GM23338 (cell line): ENCODE measurements around the gene SH3RF2. TPM values are rescaled to one million over a fixed set of nuclear protein-coding genes. Genes with fewer than 3 reads are reported as not detected.

Source experiments
- ATAC-seq: fragments of 200-7000 bp; cut with Tn5 transposase; 3 replicates; pipeline ENCODE4 v1.9.1; 2020
- DNase-seq: peaks from one replicate; pipeline ENCODE4 v3.0.0-alpha.2; 2015; ENCODE audit warnings: low spot score
- H2AFZ ChIP-seq: fragments of 200-600 bp; sonication (generic); 2 replicates; pipeline ENCODE4 v1.8.0; 2016; ENCODE audit warnings: antibody characterized with exemption, mild to moderate bottlenecking, moderate library complexity
- H3F3A ChIP-seq: fragments of 200-600 bp; sonication (generic); replicated peaks from 2 replicates; pipeline ENCODE4 v1.8.0; 2017; ENCODE audit warnings: antibody characterized with exemption, mixed run types, low read depth
- H3K27ac ChIP-seq: fragments of 200-600 bp; sonication (generic); 2 replicates; pipeline ENCODE4 v1.6.1; 2016; ENCODE audit warnings: low read depth
- H3K27me3 ChIP-seq: fragments of 200-600 bp; sonication (generic); 2 replicates; pipeline ENCODE4 v1.8.0; 2016; ENCODE audit warnings: mild to moderate bottlenecking, mixed run types, moderate library complexity; ENCODE audit not compliant: insufficient read depth
- H3K36me3 ChIP-seq: fragments of 200-600 bp; sonication (generic); 2 replicates; pipeline ENCODE4 v1.8.0; 2016; ENCODE audit warnings: mild to moderate bottlenecking; ENCODE audit not compliant: insufficient read depth
- H3K4me1 ChIP-seq: fragments of 200-600 bp; sonication (generic); 2 replicates; pipeline ENCODE4 v1.8.0; 2016; ENCODE audit warnings: mild to moderate bottlenecking, moderate library complexity; ENCODE audit not compliant: insufficient read depth
- H3K4me2 ChIP-seq: fragments of 200-600 bp; sonication (generic); 2 replicates; pipeline ENCODE4 v1.7.1; 2017; ENCODE audit warnings: mixed run types
- H3K4me3 ChIP-seq: fragments of 200-600 bp; sonication (generic); 2 replicates; pipeline ENCODE4 v1.6.1; 2016; ENCODE audit warnings: mixed run types
- H3K79me2 ChIP-seq: fragments of 200-600 bp; sonication (generic); replicated peaks from 2 replicates; pipeline ENCODE4 v1.8.0; 2017; ENCODE audit warnings: mild to moderate bottlenecking; ENCODE audit not compliant: insufficient read depth
- H3K9me2 ChIP-seq: fragments of 200-600 bp; sonication (generic); 2 replicates; pipeline ENCODE4 v1.8.0; 2017; ENCODE audit not compliant: insufficient read depth
- H4K20me1 ChIP-seq: fragments of 200-600 bp; sonication (generic); replicated peaks from 2 replicates; pipeline ENCODE4 v1.8.0; 2017; ENCODE audit warnings: mild to moderate bottlenecking; ENCODE audit not compliant: insufficient read depth
- H3K27ac Mint-ChIP-seq: 2 replicates; pipeline ENCODE4 v1.8.0; 2020; ENCODE audit warnings: inconsistent platforms, mild to moderate bottlenecking, moderate library complexity, mixed read lengths
- H3K27me3 Mint-ChIP-seq: 3 replicates; pipeline ENCODE4 v1.8.0; 2022; ENCODE audit warnings: low read depth, mild to moderate bottlenecking, moderate library complexity, mixed read lengths, inconsistent platforms; ENCODE audit not compliant: insufficient read depth, poor library complexity
- H3K36me3 Mint-ChIP-seq: 3 replicates; pipeline ENCODE4 v1.8.0; 2021; ENCODE audit warnings: low read depth, mild to moderate bottlenecking, inconsistent platforms, moderate library complexity, mixed read lengths
- H3K4me1 Mint-ChIP-seq: 3 replicates; pipeline ENCODE4 v1.8.0; 2020; ENCODE audit warnings: mild to moderate bottlenecking, inconsistent platforms, mixed read lengths
- H3K4me3 Mint-ChIP-seq: 3 replicates; pipeline ENCODE4 v1.8.0; 2021; ENCODE audit warnings: moderate library complexity, mild to moderate bottlenecking, inconsistent platforms, mixed read lengths
- H3K9me3 Mint-ChIP-seq: 3 replicates; pipeline ENCODE4 v1.8.0; 2020; ENCODE audit warnings: moderate library complexity, mild to moderate bottlenecking, inconsistent platforms, mixed read lengths
- CREB1 ChIP-seq: fragments of 250-450 bp; sonication (Bioruptor Pico); IDR thresholded peaks from 2 replicates; pipeline ENCODE4 v1.5.0; 2020; ENCODE audit warnings: low read depth, mild to moderate bottlenecking, moderate library complexity
- CTCF ChIP-seq, 2 experiments: fragments of 200-600 bp in 1 of 2; sonication (generic) in 1 of 2; conservative IDR thresholded peaks; 2 replicates each; pipeline versions ENCODE4 v1.5.1 to v1.6.1; 2016 to 2017; ENCODE audit warnings: antibody characterized with exemption in 2 of 2, low read depth in 2 of 2, mild to moderate bottlenecking in 2 of 2, moderate library complexity in 1 of 2
- EZH2 ChIP-seq: fragments of 200-600 bp; sonication (generic); IDR thresholded peaks from one replicate; pipeline ENCODE4 v1.8.0; 2017; ENCODE audit warnings: antibody characterized with exemption, mild to moderate bottlenecking, low read depth; ENCODE audit not compliant: unreplicated experiment
- JUNB ChIP-seq: IDR thresholded peaks from one replicate; pipeline ENCODE4 v1.6.1; 2016; ENCODE audit warnings: antibody characterized with exemption; ENCODE audit not compliant: unreplicated experiment
- REST ChIP-seq: IDR thresholded peaks from one replicate; pipeline ENCODE4 v1.6.1; 2018; ENCODE audit warnings: antibody characterized with exemption; ENCODE audit not compliant: unreplicated experiment
- STAT1 ChIP-seq: IDR thresholded peaks from one replicate; pipeline ENCODE4 v1.6.1; 2016; ENCODE audit warnings: antibody characterized with exemption; ENCODE audit not compliant: unreplicated experiment
- ZNF331 ChIP-seq: fragments of 250-450 bp; sonication (Bioruptor Pico); IDR thresholded peaks from 2 replicates; pipeline ENCODE4 v1.5.0; 2020; ENCODE audit warnings: low read depth, mild to moderate bottlenecking, moderate library complexity
- ZNF462 ChIP-seq: fragments of 250-450 bp; sonication (Bioruptor Pico); IDR thresholded peaks from 2 replicates; pipeline ENCODE4 v1.5.0; 2020; ENCODE audit warnings: mild to moderate bottlenecking, moderate library complexity
- polyA plus RNA-seq: library from polyadenylated mRNA; unstranded; fragments of >200 nt; fragmentation: Nextera tagmentation; extraction: Ambion mirVana; gene quantifications from 2 replicates; pipeline ENCODE4 v1.2.1, GENCODE V29; 2016
- total RNA-seq: library from RNA; depleted of rRNA; stranded (reverse); fragments of >200 nt; shearing (Covaris generic); gene quantifications from 2 replicates; pipeline ENCODE4 v1.2.3, GENCODE V29; 2014

Gene SH3RF2
- total and polyA plus RNA-seq, 2 experiments from 2014 or later: 1.7 to 2.4 TPM

- H3K4me2 ChIP-seq: no peak overlapping the region
- H3K27me3 ChIP-seq: no peaks in the 10 kb centered on the region
- H3K4me3 Mint-ChIP-seq: no peak overlapping the region
- H4K20me1 ChIP-seq: no peaks in the 10 kb centered on the region
- no peaks in the 10 kb centered on the region for H3F3A ChIP-seq
- peaks cover 6% of the 10 kb centered on the region; the same call in 2 of the 3 replicates for H3K4me1 Mint-ChIP-seq
- H3K4me3 ChIP-seq: no peak overlapping the region
- H3K4me1 ChIP-seq: no peaks in the 10 kb centered on the region
- no peaks in the 10 kb centered on the region for H3K36me3 Mint-ChIP-seq
- H3K9me3 Mint-ChIP-seq: no peaks in the 10 kb centered on the region
- no peak overlapping the region for H3K27ac Mint-ChIP-seq
- no peak for DNase-seq
- peaks cover 2% of the 10 kb centered on the region for H3K27me3 Mint-ChIP-seq
- H3K79me2 ChIP-seq: no peaks in the 10 kb centered on the region
- ATAC-seq: no peak
- TF ChIP-seq JUNB: no peak
- TF ChIP-seq ZNF331 (CRISPR knock-in tag): no peak
- TF ChIP-seq STAT1: no peak
- no peak for TF ChIP-seq REST
- no peak for TF ChIP-seq EZH2
- no peak for TF ChIP-seq CREB1 (CRISPR knock-in tag)
- TF ChIP-seq ZNF462 (CRISPR knock-in tag): no peak
- TF ChIP-seq CTCF (conservative IDR thresholded peaks at IDR 0.05; ENCODE audit: low read depth in 2 of 2): no peak
- no peak overlapping the region for H2AFZ ChIP-seq
- H3K36me3 ChIP-seq: no peaks in the 10 kb centered on the region
- no peaks in the 10 kb centered on the region for H3K9me2 ChIP-seq
- H3K27ac ChIP-seq: no peak overlapping the region
Measured at GRCh38 chr5:146047396-146047795, 111.0 kb downstream of the SH3RF2 start.
